HepG2 (cell line): Measurements from ENCODE around the gene GP2. TPM values are rescaled to one million over a fixed set of nuclear protein-coding genes. Genes with fewer than 3 reads are reported as not detected.

Experiments used
- ATAC-seq: fragments of 200-7000 bp; cut with Tn5 transposase; 3 replicates; pipeline ENCODE4 v1.9.1; 2020; ENCODE audit warnings: mild to moderate bottlenecking, moderate library complexity
- BruUV-seq: library from RNA; stranded (reverse); fragments of 400-500 nt; replicated peaks from 2 replicates; lab custom pipeline; 2021; lab: Mats Ljungman, UMichigan
- CTCF ChIA-PET: fragments of 300-600 bp; formaldehyde crosslinking; extraction: SDS; loops from one replicate; lab custom pipeline; 2021; ENCODE audit warnings: low total read pairs, inconsistent platforms, low intra/inter-chr PET ratio; lab: Yijun Ruan, JAX
- POLR2A ChIA-PET: fragments of 350-600 bp; sonication (Branson Sonifier 250); formaldehyde crosslinking; loops from one replicate; lab custom pipeline; 2020; ENCODE audit warnings: antibody characterized with exemption, inconsistent platforms; lab: Yijun Ruan, JAX
- DNase-seq: peaks from one replicate; pipeline ENCODE4 v3.0.0-alpha.2; 2015; ENCODE audit warnings: low spot score
- FAIRE-seq: peaks from 3 replicates; lab custom pipeline; 2011; peaks lifted over from hg19 to GRCh38; lab: Jason Lieb, UNC
- H2AFZ ChIP-seq: one replicate; pipeline ENCODE4 v1.6.1; 2011; ENCODE audit warnings: low read length, inconsistent platforms
- H3K27ac ChIP-seq: fragments of 300-600 bp; 3 replicates; pipeline ENCODE4 v1.8.0; 2011; ENCODE audit warnings: mixed run types, mild to moderate bottlenecking, mixed read lengths, low read length, inconsistent platforms; ENCODE audit not compliant: insufficient read depth; ENCODE audit errors: extremely low read length
- H3K27me3 ChIP-seq, 2 experiments: fragments of 200-600 bp in 1 of 2; 2 replicates in 1 of 2; 3 replicates in 1 of 2; pipeline versions ENCODE4 v1.6.0 to v1.8.0; 2011; ENCODE audit warnings: low read length in 2 of 2, mild to moderate bottlenecking in 2 of 2, moderate library complexity in 2 of 2, inconsistent platforms in 1 of 2; ENCODE audit not compliant: insufficient read depth in 2 of 2, control insufficient read depth in 1 of 2
- H3K36me3 ChIP-seq, 2 experiments: fragments of 200-600 bp in 1 of 2; replicated peaks in 1 of 2; 2 replicates in 1 of 2; 3 replicates in 1 of 2; pipeline versions ENCODE4 v1.5.1 to v1.8.0; 2011; ENCODE audit warnings: low read length in 2 of 2, inconsistent platforms in 1 of 2; ENCODE audit not compliant: insufficient read depth in 2 of 2, control insufficient read depth in 1 of 2
- H3K4me1 ChIP-seq: 2 replicates; pipeline ENCODE4 v1.5.1; 2012; ENCODE audit warnings: low read length, inconsistent platforms; ENCODE audit not compliant: insufficient read depth
- H3K4me2 ChIP-seq: 2 replicates; pipeline ENCODE4 v1.6.0; 2011; ENCODE audit warnings: low read depth, low read length, inconsistent platforms
- H3K4me3 ChIP-seq, 3 experiments: fragments of 200-600 bp in 1 of 3; sonication (generic), shearing (Covaris generic) in 1 of 3; replicated peaks in 1 of 3; 2 replicates each; pipeline ENCODE4 v1.5.1; 2011 to 2016; ENCODE audit warnings: low read length in 3 of 3, inconsistent platforms in 2 of 3, low read depth in 2 of 3, mild to moderate bottlenecking in 2 of 3, control low read depth in 1 of 3, mixed read lengths in 1 of 3; ENCODE audit not compliant: insufficient read depth in 1 of 3
- H3K79me2 ChIP-seq: one replicate; pipeline ENCODE4 v1.6.1; 2011; ENCODE audit warnings: low read length, inconsistent platforms; ENCODE audit not compliant: insufficient read depth
- H3K9ac ChIP-seq: 2 replicates; pipeline ENCODE4 v1.6.0; 2011; ENCODE audit warnings: mild to moderate bottlenecking, low read depth, low read length, inconsistent platforms; ENCODE audit not compliant: insufficient read depth
- H3K9me3 ChIP-seq: 2 replicates; pipeline ENCODE4 v1.5.1; 2012; ENCODE audit warnings: mild to moderate bottlenecking, low read length
- H4K20me1 ChIP-seq: 2 replicates; pipeline ENCODE4 v1.6.0; 2011; ENCODE audit warnings: inconsistent platforms, mild to moderate bottlenecking, low read length, moderate library complexity; ENCODE audit not compliant: insufficient read depth
- ARID2 ChIP-seq: sonication (generic); formaldehyde crosslinking; IDR thresholded peaks from 2 replicates; pipeline ENCODE4 v1.8.1; 2022; ENCODE audit warnings: mild to moderate bottlenecking, missing genetic modification reagents, borderline replicate concordance
- ARID3A ChIP-seq: IDR thresholded peaks from 2 replicates; pipeline ENCODE4 v1.6.1; 2012; ENCODE audit warnings: low read depth, low read length, improper control_type of control experiment
- CENPT ChIP-seq: sonication (generic); formaldehyde crosslinking; IDR thresholded peaks from 2 replicates; pipeline ENCODE4 v1.8.0; 2022; ENCODE audit warnings: low read depth, mild to moderate bottlenecking, moderate library complexity, missing genetic modification reagents
- FOXC1 ChIP-seq: sonication (generic); formaldehyde crosslinking; IDR thresholded peaks from 2 replicates; pipeline ENCODE4 v1.8.0; 2022; ENCODE audit warnings: mild to moderate bottlenecking, missing genetic modification reagents, borderline replicate concordance
- HES4 ChIP-seq: sonication (generic); formaldehyde crosslinking; IDR thresholded peaks from 2 replicates; pipeline ENCODE4 v1.9.0; 2021; ENCODE audit warnings: mild to moderate bottlenecking, missing genetic modification reagents, borderline replicate concordance
- KDM2A ChIP-seq: sonication (generic); formaldehyde crosslinking; IDR thresholded peaks from 2 replicates; pipeline ENCODE4 v1.4.0; 2020; ENCODE audit warnings: low read depth, missing genetic modification reagents, borderline replicate concordance
- MNT ChIP-seq: fragments of 450-650 bp; IDR thresholded peaks from 2 replicates; pipeline ENCODE4 v1.6.1; 2016
- PCBP2 ChIP-seq: fragments of 200-400 bp; formaldehyde crosslinking; optimal IDR thresholded peaks from 2 replicates; pipeline ENCODE3; 2018; ENCODE audit warnings: low read length, low read depth; ENCODE audit not compliant: poor library complexity, severe bottlenecking
- USF2 ChIP-seq, 2 experiments: sonication (generic) in 1 of 2; formaldehyde crosslinking in 1 of 2; IDR thresholded peaks; 2 replicates each; pipeline versions ENCODE4 v1.5.1 to v1.6.1; 2011 to 2020; ENCODE audit warnings: borderline replicate concordance in 1 of 2, low read depth in 1 of 2, low read length in 1 of 2, mild to moderate bottlenecking in 1 of 2, missing genetic modification reagents in 1 of 2, moderate library complexity in 1 of 2
- ZNF124 ChIP-seq: sonication (generic); formaldehyde crosslinking; IDR thresholded peaks from 2 replicates; pipeline ENCODE4 v1.4.0; 2020; ENCODE audit warnings: missing genetic modification reagents
- ZNF251 ChIP-seq: sonication (generic); formaldehyde crosslinking; IDR thresholded peaks from 2 replicates; pipeline ENCODE4 v1.9.0; 2021; ENCODE audit warnings: mild to moderate bottlenecking, missing genetic modification reagents
- ZNF34 ChIP-seq: sonication (generic); formaldehyde crosslinking; IDR thresholded peaks from 2 replicates; pipeline ENCODE4 v1.4.0; 2020; ENCODE audit warnings: mild to moderate bottlenecking, missing genetic modification reagents, borderline replicate concordance
- ZNF44 ChIP-seq: sonication (generic); formaldehyde crosslinking; IDR thresholded peaks from 2 replicates; pipeline ENCODE4 v1.5.1; 2020; ENCODE audit warnings: mild to moderate bottlenecking, missing genetic modification reagents
- ZNF510 ChIP-seq: sonication (generic); formaldehyde crosslinking; IDR thresholded peaks from 2 replicates; pipeline ENCODE4 v1.4.0; 2020; ENCODE audit warnings: low read depth, mild to moderate bottlenecking, missing genetic modification reagents
- ZNF572 ChIP-seq: sonication (generic); formaldehyde crosslinking; IDR thresholded peaks from 2 replicates; pipeline ENCODE4 v1.5.1; 2020; ENCODE audit warnings: mild to moderate bottlenecking, missing genetic modification reagents
- WGBS: methylation state at CpG from one replicate; pipeline ENCODE4 v1.1.6; 2017; ENCODE audit warnings: low lambda C conversion rate; 5-methylcytosine and 5-hydroxymethylcytosine counted together
- in situ Hi-C: cut with HindIII; loops from 2 replicates; pipeline ENCODE4 v1.10.0; 2017; ENCODE audit warnings: low pct_unique_long_range_greater_than_20kb; ENCODE audit not compliant: extremely low pct_ligation_motif_present
- intact Hi-C: fragments of 100-400 bp; cut with micrococcal nuclease; formaldehyde crosslinking; loops from one replicate; pipeline ENCODE4 v1.10.0; 2022; ENCODE audit not compliant: unreplicated experiment
- polyA plus RNA-seq, 8 experiments: library from polyadenylated mRNA; depleted of rRNA in 3 of 8; stranded (reverse) in 7 of 8; unstranded in 1 of 8; fragments of >200 nt; fragmentation: Illumina TruSeq in 4 of 8; extraction: Trizol in 4 of 8; gene quantifications; 2 replicates each; pipeline versions ENCODE4 v1.2.1 to v1.2.3, GENCODE V29; 2011 to 2016; ENCODE audit warnings: low read depth in 4 of 8, missing spikeins in 1 of 8, mixed read lengths in 1 of 8; ENCODE audit not compliant: insufficient read depth in 1 of 8
- total RNA-seq, 5 experiments: library from RNA; depleted of rRNA; stranded (reverse); fragments of >200 nt; fragmentation: Illumina TruSeq; extraction: Trizol; gene quantifications; 2 replicates each; pipeline ENCODE4 v1.2.3, GENCODE V29; 2016; ENCODE audit warnings: low read depth in 1 of 5

Gene GP2
- total and polyA plus RNA-seq, 2 of the 13 experiments (the other 11 are each of a cell fraction or from before 2014, with no cell fraction given): 0.15 to 0.69 TPM

GRCh38 chr16:20372701-20373100 is 45.4 kb upstream of the GP2 start:
- ChIA-PET CTCF (no interaction called here), POLR2A (no interaction called here)
- Histone ChIP-seq H3K79me2 (no peaks in the 10 kb centered on the region), H3K27me3 (peaks cover 1 to 25% of the 10 kb centered on the region in 2 experiments; a peak in 4 of 5 replicates), H2AFZ (no peak overlapping the region), H3K4me1 (0 out of 2 replicates have a peak, but pooled peaks cover 6% of the 10 kb centered on the region), H3K4me2 (no peak overlapping the region)
- in situ Hi-C loops: no loop called here
- DNase-seq: no peak
- no peak for FAIRE-seq
- intact Hi-C loops: no loop called here
- TF ChIP-seq FOXC1 (CRISPR knock-in tag) (no peak), MNT (no peak), ARID2 (no peak), ARID3A (no peak), ZNF44 (CRISPR knock-in tag) (no peak), HES4 (CRISPR knock-in tag) (no peak), ZNF510 (CRISPR knock-in tag) (no peak), KDM2A (CRISPR knock-in tag) (no peak), ZNF251 (CRISPR knock-in tag) (no peak), ZNF124 (CRISPR knock-in tag) (no peak), PCBP2 (no peak), USF2 (IDR thresholded peaks at IDR 0.05; ENCODE audit: low read depth, low read length) (no peak), USF2 (CRISPR knock-in tag; IDR thresholded peaks at IDR 0.05; ENCODE audit: borderline replicate concordance) (no peak), CENPT (CRISPR knock-in tag) (no peak), ZNF34 (CRISPR knock-in tag) (no peak), ZNF572 (no peak)
- TF ChIP-seq, all 625 proteins: peak for 0
- no TSS peak for BruUV-seq
- Histone ChIP-seq H3K36me3 (no peaks in the 10 kb centered on the region), H3K4me3 (no peak overlapping the region), H4K20me1 (no peaks in the 10 kb centered on the region), H3K9me3 (no peaks in the 10 kb centered on the region), H3K9ac (no peak overlapping the region), H3K27ac (no peak overlapping the region)
- no peak for ATAC-seq
- WGBS: 4% methylated on average over 5 of the region's 5 CpGs
